Endothelial cell (in vitro differentiated cells): ENCODE measurements around the gene TLR5. TPM values are rescaled to one million over a fixed set of nuclear protein-coding genes. Genes with fewer than 3 reads are reported as not detected.
A peak's percentile ranks its signal among the peaks of the same experiment; 100 is the strongest.

Source experiments
- DNase-seq: peaks from one replicate; pipeline ENCODE4 v3.0.0; 2021; ENCODE audit warnings: low spot score
- H3K27ac Mint-ChIP-seq: one replicate; pipeline ENCODE4 v1.8.0; 2021; ENCODE audit warnings: mixed read lengths, inconsistent platforms; ENCODE audit not compliant: unreplicated experiment
- H3K27me3 Mint-ChIP-seq: one replicate; pipeline ENCODE4 v1.8.0; 2021; ENCODE audit warnings: mild to moderate bottlenecking, moderate library complexity, mixed read lengths, inconsistent platforms; ENCODE audit not compliant: unreplicated experiment
- H3K36me3 Mint-ChIP-seq: one replicate; pipeline ENCODE4 v1.8.0; 2021; ENCODE audit warnings: mild to moderate bottlenecking, low read depth, mixed read lengths, inconsistent platforms; ENCODE audit not compliant: unreplicated experiment
- H3K4me1 Mint-ChIP-seq: one replicate; pipeline ENCODE4 v1.8.0; 2021; ENCODE audit warnings: mild to moderate bottlenecking, mixed read lengths, inconsistent platforms; ENCODE audit not compliant: unreplicated experiment
- H3K4me3 Mint-ChIP-seq: one replicate; pipeline ENCODE4 v1.8.0; 2021; ENCODE audit warnings: mild to moderate bottlenecking, mixed read lengths, inconsistent platforms; ENCODE audit not compliant: unreplicated experiment
- H3K9me3 Mint-ChIP-seq: one replicate; pipeline ENCODE4 v1.8.0; 2021; ENCODE audit warnings: mixed read lengths, inconsistent platforms; ENCODE audit not compliant: unreplicated experiment
- long read RNA-seq: library from polyadenylated mRNA; unstranded; transcript quantifications from one replicate; pipeline ENCODE4 v2.0.0, GENCODE V29; 2020; ENCODE audit not compliant: unreplicated experiment
- total RNA-seq: library from RNA; stranded (reverse); fragmentation: NEBNext Ultra II Directional; extraction: Animal tissue kit (Norgen Biotek cat#: 25700); gene quantifications from one replicate; pipeline ENCODE4 v1.2.1, GENCODE V29; 2021; ENCODE audit not compliant: unreplicated experiment
- TF ChIP-seq, protein P1 (sequence below): fragments of 200-600 bp; sonication (generic); IDR thresholded peaks from one replicate; pipeline ENCODE4 v1.5.0; 2021; ENCODE audit warnings: antibody characterized with exemption; ENCODE audit not compliant: unreplicated experiment

The TLR5 gene, protein sequence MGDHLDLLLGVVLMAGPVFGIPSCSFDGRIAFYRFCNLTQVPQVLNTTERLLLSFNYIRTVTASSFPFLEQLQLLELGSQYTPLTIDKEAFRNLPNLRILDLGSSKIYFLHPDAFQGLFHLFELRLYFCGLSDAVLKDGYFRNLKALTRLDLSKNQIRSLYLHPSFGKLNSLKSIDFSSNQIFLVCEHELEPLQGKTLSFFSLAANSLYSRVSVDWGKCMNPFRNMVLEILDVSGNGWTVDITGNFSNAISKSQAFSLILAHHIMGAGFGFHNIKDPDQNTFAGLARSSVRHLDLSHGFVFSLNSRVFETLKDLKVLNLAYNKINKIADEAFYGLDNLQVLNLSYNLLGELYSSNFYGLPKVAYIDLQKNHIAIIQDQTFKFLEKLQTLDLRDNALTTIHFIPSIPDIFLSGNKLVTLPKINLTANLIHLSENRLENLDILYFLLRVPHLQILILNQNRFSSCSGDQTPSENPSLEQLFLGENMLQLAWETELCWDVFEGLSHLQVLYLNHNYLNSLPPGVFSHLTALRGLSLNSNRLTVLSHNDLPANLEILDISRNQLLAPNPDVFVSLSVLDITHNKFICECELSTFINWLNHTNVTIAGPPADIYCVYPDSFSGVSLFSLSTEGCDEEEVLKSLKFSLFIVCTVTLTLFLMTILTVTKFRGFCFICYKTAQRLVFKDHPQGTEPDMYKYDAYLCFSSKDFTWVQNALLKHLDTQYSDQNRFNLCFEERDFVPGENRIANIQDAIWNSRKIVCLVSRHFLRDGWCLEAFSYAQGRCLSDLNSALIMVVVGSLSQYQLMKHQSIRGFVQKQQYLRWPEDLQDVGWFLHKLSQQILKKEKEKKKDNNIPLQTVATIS
- 0.77 TPM for total RNA-seq
- long read RNA-seq = 0 reads

DNA sequence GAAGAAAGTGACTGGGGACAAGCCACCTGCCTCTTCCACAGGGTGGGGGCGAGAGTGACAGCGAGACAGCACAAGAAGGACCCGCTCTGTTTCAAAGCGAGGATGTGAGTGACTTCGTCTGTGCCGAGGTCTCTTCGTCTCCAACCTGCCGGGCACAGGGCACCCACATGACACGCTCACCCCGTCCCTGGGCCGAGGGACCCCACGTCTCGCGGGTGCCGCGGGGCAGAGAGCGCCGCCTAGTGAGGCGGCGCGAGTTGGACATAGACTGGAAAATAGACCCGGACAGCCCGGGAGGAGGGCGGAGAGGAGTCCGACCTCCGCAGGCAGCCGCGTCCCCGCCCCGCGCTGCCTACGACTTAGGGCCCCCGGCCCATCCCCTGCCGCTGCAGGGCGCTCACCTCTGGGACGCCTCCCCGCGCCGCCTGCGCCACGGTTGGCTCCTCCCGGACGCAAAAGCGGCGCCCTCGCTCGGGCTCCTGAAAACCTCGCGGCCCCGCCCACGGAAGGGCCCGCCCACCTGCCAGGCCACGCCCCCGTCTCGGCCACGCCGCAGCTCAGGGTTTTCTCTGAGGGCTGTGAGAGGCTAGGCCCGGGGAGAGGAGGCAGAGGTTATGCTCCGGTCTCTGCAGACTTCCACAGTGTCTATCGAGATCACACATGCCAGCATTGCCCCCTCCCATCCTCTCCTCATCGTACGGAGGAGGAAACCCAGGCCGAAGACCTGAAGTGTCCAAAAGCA lies at the start of gene TLR5:
TLR5 (minus strand) TSS at position 454 of the 742 bp plus-strand sequence. CDS start 30,217 bp downstream, outside the sequence.
- Mint-ChIP-seq H3K27me3 (peaks cover 5% of the 10 kb centered on the region), H3K4me1 (peaks cover 8% of the 10 kb centered on the region), H3K27ac (no peak within 1 kb of the TSS), H3K36me3 (peaks cover 4% of the 10 kb centered on the region), H3K4me3 (peak within 1 kb of the TSS; percentile 61), H3K9me3 (no peaks in the 10 kb centered on the region)
- peak; percentile 76 for DNase-seq
- TF ChIP-seq, protein P1, sequence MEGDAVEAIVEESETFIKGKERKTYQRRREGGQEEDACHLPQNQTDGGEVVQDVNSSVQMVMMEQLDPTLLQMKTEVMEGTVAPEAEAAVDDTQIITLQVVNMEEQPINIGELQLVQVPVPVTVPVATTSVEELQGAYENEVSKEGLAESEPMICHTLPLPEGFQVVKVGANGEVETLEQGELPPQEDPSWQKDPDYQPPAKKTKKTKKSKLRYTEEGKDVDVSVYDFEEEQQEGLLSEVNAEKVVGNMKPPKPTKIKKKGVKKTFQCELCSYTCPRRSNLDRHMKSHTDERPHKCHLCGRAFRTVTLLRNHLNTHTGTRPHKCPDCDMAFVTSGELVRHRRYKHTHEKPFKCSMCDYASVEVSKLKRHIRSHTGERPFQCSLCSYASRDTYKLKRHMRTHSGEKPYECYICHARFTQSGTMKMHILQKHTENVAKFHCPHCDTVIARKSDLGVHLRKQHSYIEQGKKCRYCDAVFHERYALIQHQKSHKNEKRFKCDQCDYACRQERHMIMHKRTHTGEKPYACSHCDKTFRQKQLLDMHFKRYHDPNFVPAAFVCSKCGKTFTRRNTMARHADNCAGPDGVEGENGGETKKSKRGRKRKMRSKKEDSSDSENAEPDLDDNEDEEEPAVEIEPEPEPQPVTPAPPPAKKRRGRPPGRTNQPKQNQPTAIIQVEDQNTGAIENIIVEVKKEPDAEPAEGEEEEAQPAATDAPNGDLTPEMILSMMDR = peak; percentile 68

DNA sequence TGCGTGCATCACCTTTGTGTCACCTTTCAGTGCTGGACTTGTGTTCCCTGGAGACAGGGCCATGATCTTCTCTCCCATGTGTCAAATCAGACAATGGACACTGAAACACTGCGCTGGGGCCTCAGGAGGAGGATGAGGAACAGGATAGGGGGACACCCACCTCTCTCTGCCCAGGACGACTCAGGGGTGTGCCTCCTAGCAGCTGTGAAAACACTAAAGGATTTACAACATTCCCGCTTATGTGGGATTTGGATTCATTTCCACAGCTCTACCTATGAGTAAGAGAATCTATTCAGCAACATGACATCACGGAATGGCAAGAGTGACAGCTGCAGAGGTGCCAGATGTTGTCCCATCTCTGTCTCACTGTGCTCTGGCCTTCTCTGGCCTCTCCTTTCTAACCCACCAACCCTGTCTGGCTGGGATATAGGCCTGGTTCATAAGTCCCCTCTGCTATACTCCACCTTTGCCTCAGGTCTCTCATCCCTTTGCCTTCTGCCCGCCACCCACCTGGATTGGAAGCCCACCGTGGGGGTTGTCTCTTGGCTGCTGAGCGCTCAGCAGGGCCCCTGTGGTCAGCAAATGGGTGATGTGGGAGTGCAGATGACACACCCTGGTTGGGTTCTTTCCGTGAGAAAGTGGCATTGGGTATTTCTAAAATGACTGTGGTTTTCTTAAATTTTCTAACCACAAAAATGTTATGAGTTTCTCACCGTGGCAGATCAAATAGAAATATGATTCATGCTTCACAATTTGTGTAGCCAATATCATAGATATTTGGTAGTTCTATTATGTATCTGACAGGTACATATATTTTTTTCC lies 47.1 kb upstream of the TLR5 start:
- no peak overlapping the region for H3K4me3 Mint-ChIP-seq
- DNase-seq = no peak
- no peak overlapping the region for H3K27ac Mint-ChIP-seq
- H3K27me3 Mint-ChIP-seq = peaks cover 3% of the 10 kb centered on the region
- H3K9me3 Mint-ChIP-seq = no peaks in the 10 kb centered on the region
- no peaks in the 10 kb centered on the region for H3K36me3 Mint-ChIP-seq
- TF ChIP-seq, protein P1 = no peak
- H3K4me1 Mint-ChIP-seq = no peaks in the 10 kb centered on the region

DNA sequence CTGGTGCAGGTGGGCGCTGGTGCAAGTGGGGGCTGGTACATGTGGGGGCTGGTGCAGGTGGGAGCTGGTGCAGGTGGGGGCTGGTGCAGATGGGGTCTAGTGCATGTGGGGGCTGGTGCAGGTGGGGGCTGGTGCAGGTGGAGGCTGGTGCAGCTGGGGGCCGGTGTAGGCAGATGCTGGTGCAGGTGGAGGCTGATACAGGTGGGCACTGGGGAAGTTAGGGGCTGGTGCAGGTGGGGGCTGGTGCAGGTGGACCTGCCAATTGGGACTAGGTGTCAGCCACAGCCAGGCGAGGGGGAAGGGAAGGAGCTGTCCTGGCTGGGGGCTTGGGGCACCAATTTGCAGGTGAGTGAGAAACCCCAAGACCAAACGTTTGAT lies 46.5 kb upstream of the TLR5 start:
- TF ChIP-seq, protein P1 = no peak
- H3K27me3 Mint-ChIP-seq = no peaks in the 10 kb centered on the region
- H3K4me1 Mint-ChIP-seq = no peaks in the 10 kb centered on the region
- no peaks in the 10 kb centered on the region for H3K36me3 Mint-ChIP-seq
- DNase-seq = no peak
- no peak overlapping the region for H3K4me3 Mint-ChIP-seq
- no peaks in the 10 kb centered on the region for H3K9me3 Mint-ChIP-seq
- no peak overlapping the region for H3K27ac Mint-ChIP-seq

DNA sequence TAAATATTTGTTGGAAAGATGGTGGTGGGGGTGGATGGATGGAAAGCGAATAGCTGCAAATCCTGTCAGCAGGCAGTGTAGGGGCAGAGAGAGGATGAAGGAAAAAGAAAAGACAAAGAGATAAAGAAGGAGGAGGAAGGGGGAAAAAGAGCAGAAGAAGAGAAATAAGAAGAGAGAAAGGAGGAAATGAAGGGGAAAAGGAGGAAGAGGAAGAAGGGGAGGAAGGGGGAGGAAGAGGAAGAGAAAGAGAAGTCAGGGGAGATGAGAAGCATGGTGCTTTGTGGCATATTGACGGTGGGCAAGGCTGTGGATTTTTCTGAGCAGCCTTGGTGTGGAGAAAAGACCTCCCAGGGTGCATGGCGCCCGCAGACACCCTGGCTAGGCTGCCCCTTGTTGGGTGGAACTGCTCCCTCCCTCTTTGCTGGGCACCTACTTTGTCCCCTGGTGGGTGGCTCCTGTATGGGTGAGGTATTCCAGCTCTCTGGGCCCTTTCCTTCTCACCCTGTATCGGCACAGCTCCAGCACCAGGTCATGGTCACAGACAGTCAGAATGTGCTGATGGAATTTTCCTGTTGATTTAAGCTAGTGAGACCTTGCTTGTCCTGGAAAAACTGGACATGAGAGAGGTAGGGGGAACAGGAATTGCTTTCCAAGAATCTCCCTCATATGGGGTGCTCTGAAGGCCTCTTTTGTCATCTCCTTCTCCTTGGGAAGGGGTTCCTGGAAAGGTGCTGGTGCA lies 45.7 kb upstream of the TLR5 start:
- TF ChIP-seq, protein P1 = no peak
- Mint-ChIP-seq H3K4me3 (no peak overlapping the region), H3K4me1 (no peaks in the 10 kb centered on the region), H3K27me3 (no peaks in the 10 kb centered on the region), H3K27ac (no peak overlapping the region), H3K36me3 (no peaks in the 10 kb centered on the region), H3K9me3 (no peaks in the 10 kb centered on the region)
- no peak for DNase-seq
